Measurements from ENCODE around the gene TEDC2. TPM values are rescaled to one million over a fixed set of nuclear protein-coding genes. Genes with fewer than 3 reads are reported as not detected.

The TEDC2 gene
- total RNA-seq, 4 donors from 2014 or later, result 1.4 to 2.3 TPM; not detected in 2

GRCh38 chr16:2511128-2511800, 51.4 kb downstream of the TEDC2 start:
- Histone ChIP-seq H3K27me3 (no peaks in the 10 kb centered on the region), H3K9me3 (no peaks in the 10 kb centered on the region), H3K4me1 (peaks cover 15 to 29% (median 21%) of the 10 kb centered on the region in 4 donors), H3K27ac (no peak overlapping the region), H3K36me3 (no peaks in the 10 kb centered on the region), H3K4me3 (no peak overlapping the region)
- intact Hi-C loops (cut with DNase I; ENCODE audit: low total_unique reads) (no loop called here), in situ Hi-C loops (cut with MboI; ENCODE audit: low pct_ligation_motif_present in 1 of 4, low pct_unique_long_range_greater_than_20kb in 1 of 4, low sequenced_read_pairs in 3 of 4) (no loop called here)
- WGBS, 2 donors (ENCODE audit: low coverage in 1 of 2), result 29 to 59% methylated on average over 16 to 24 of the region's 24 CpGs
- no peak for TF ChIP-seq CTCF (IDR thresholded peaks at IDR 0.05)
- no peak for TF ChIP-seq EP300 (IDR thresholded peaks at IDR 0.05; ENCODE audit: low read depth)
- TF ChIP-seq POLR2A (IDR thresholded peaks at IDR 0.05), result no peak
- TF ChIP-seq POLR2AphosphoS5 (IDR thresholded peaks at IDR 0.05), result no peak
- peak; percentile 71 for DNase-seq

- Histone ChIP-seq H3K9me3 (no peaks in the 10 kb centered on the region), H3K36me3 (no peaks in the 10 kb centered on the region), H3K4me1 (peaks cover 24 to 38% (median 30%) of the 10 kb centered on the region in 4 donors), H3K4me3 (no peak overlapping the region), H3K27ac (peak overlapping the region; percentile 96 to 99 (median 98)), H3K27me3 (no peaks in the 10 kb centered on the region)
- DNase-seq, result no peak
- TF ChIP-seq CTCF (IDR thresholded peaks at IDR 0.05) (no peak), EP300 (IDR thresholded peaks at IDR 0.05; ENCODE audit: low read depth) (no peak), POLR2A (IDR thresholded peaks at IDR 0.05) (no peak), POLR2AphosphoS5 (IDR thresholded peaks at IDR 0.05) (no peak)
- WGBS, 2 donors (ENCODE audit: low coverage in 1 of 2), result 92 to 97% methylated on average over 7 to 17 of the region's 17 CpGs
- in situ Hi-C loops (cut with MboI; ENCODE audit: low pct_ligation_motif_present in 1 of 4, low pct_unique_long_range_greater_than_20kb in 1 of 4, low sequenced_read_pairs in 3 of 4), result no loop called here
- intact Hi-C loops (cut with DNase I; ENCODE audit: low total_unique reads), result no loop called here
Observed at GRCh38 chr16:2511996-2512734, 52.3 kb downstream of the TEDC2 start.

GRCh38 chr16:2512735-2513404, 53.0 kb downstream of the TEDC2 start:
- TF ChIP-seq CTCF (IDR thresholded peaks at IDR 0.05) (peak in 1 of 5 experiments; percentile 10), POLR2A (IDR thresholded peaks at IDR 0.05) (no peak), EP300 (IDR thresholded peaks at IDR 0.05; ENCODE audit: low read depth) (no peak), POLR2AphosphoS5 (IDR thresholded peaks at IDR 0.05) (no peak)
- DNase-seq, result no peak
- Histone ChIP-seq H3K9me3 (no peaks in the 10 kb centered on the region), H3K27ac (peak overlapping the region; percentile 96 to 99 (median 98)), H3K36me3 (no peaks in the 10 kb centered on the region), H3K4me1 (peaks cover 30 to 45% (median 36%) of the 10 kb centered on the region in 4 donors), H3K27me3 (no peaks in the 10 kb centered on the region), H3K4me3 (peak overlapping the region; percentile 85 to 99 (median 88))
- WGBS, 2 donors (ENCODE audit: low coverage in 1 of 2), result 53% methylated on average over 15 of the region's 15 CpGs; no CpG with 5 or more reads in 1 of the 2 donors
- intact Hi-C loops (cut with DNase I; ENCODE audit: low total_unique reads), result no loop called here
- in situ Hi-C loops (cut with MboI; ENCODE audit: low pct_ligation_motif_present in 1 of 4, low pct_unique_long_range_greater_than_20kb in 1 of 4, low sequenced_read_pairs in 3 of 4), result no loop called here

All from transverse colon (tissue), 4 donors.